GM19035 (cell line): ENCODE data around the gene SNRPE.

Source experiments
- ATAC-seq: cut with Tn5 transposase; IDR thresholded peaks from one replicate; pipeline ENCODE4 v1.9.1; 2021; ENCODE audit not compliant: unreplicated experiment

The SNRPE gene

GRCh38 chr1:203878422-203878821 is 17.0 kb downstream of the SNRPE start:
- no peak for ATAC-seq

- ATAC-seq: no peak
Measured at GRCh38 chr1:203880606-203881005, 19.2 kb downstream of the SNRPE start.

DNA sequence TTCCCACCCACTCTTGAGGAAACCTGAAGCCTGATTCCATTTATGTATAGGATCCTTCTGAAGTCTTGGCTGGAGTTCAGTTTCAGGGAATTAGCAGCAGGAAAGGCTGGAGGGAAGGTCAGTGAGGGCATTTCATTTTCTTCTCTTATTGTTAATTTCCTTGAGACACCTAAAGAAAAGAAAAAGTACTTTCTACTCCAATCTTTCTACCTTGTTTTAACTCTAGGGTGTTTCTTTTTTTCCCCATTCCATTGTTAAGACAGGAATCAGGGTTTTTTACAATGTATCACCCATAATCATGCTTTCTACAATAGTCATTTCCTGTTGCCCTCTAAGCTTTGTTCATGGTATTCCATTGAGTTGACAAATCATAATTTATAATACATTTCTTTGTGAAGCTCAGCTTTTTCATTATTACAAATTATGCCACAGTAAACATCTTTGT is 27.4 kb downstream of the SNRPE start:
- ATAC-seq: no peak

DNA sequence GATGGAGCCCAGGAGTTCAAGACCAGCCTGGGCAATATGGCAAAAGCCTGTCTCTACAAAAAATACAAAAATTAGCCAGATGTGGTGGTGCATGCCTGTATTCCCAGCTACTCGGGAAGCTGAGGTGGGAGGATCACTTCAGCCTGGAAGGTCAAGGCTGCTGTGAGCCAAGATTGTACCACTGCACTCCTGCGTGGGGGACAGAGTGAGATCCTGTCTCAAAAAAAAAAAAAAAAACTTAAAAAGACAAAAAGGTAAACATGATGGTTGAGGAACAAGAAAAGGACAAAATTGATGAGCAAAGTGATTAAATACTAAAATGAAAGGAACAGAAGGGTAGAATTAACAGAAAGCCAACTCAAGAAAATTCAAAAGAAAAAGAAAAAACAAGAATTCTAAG is 30.6 kb downstream of the SNRPE start:
- no peak for ATAC-seq

DNA sequence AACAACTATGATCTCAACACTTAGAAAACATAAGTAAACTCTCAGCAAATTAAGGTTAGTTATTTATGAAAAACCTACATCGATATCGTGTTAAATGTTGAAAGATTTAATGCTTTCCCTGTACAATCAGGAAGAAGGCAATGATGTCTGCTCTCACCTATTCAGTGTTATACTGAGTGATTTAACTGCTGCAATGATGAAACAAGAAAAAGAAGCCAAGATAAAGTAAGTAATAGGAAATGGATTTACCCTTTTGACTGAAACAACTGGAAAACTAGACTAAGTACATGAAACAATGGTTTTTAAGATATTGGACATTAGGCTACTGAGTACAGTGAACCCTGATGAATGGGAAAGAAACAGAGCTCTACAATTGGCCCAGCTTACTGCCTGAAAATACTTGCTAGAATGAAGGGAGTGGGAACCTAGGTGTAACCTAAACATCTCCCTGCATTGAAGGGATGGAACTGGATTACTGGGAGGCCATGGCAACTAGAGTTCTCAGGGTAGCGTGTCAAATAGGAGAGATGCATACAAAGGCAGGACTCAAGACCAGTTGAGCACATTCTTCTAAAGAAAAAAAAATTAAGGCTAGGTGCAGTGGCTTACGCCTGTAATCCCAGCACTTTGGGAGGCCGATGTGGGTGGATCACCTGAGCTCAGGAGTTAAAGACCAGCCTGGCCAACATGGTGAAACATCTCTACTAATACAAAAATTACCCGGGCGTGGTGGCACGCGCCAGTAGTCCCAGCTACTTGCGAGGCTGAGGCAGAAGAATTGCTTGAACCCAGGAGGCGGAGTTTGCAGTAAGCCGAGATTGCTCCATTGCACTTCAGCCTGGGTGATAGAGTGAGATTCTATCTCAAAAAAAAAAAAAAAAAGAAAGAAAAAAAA is 37.3 kb downstream of the SNRPE start:
- ATAC-seq: no peak

GRCh38 chr1:203899353-203899716 is 37.9 kb downstream of the SNRPE start:
- no peak for ATAC-seq

DNA sequence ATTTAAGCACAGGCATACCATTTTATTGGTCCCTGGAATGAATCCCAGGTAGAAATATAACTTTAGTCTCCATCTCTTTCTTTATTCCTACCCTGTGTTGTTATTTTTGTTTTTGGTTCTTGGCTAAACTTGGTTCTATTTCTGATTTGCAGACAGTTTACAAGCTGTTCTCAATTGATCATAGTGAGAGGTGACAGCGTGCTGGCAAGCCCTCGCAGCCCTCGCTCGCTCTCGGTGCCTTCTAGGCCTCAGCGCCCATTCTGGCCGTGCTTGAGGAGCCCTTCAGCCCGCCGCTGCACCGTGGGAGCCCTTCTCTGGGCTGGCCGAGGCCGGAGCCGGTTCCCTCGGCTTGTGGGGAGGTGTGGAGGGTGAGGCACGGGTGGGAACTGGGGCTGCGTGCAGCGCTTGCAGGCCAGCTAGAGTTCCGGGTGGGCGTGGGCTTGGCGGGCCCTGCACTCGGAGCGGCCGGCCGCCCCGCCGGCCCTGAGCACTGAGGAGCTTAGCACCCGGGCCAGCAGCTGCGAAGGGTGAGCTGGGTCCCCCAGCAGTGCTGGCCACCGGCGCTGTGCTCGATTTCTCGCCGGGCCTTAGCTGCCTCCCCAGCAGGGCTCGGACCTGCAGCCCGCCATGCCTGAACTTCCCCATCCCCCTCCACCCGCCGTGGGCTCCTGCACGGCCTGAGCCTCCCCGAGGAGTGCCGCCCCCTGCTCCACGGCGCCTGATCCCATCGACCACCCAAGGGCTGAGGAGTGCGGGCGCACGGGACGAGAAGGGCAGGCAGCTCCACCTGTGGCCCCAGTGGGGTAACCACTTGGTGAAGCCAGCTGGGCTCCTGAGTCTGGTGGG is 38.7 kb downstream of the SNRPE start:
- no peak for ATAC-seq

- no peak for ATAC-seq
Measured at GRCh38 chr1:203901581-203901980, 40.2 kb downstream of the SNRPE start.

- ATAC-seq: no peak
Measured at GRCh38 chr1:203905275-203905674, 43.9 kb downstream of the SNRPE start.

DNA sequence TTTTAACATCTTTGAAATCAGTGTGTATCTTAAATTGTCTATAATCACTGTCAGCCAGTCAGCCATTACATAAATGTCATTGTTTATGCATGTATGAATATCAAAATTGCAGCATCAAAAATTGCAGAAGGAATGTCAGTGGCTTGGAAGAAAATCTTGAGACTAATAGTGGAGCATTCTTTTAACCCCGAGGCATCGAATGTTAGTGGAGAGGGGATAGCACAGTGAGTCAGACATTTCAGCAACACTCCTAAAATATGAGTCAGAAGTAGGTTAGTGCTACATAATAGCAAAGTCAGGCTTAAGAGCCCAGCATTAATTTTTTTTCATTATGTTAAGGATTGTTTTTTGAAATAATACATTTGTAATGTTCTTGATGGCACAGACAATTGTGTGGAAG is 45.5 kb downstream of the SNRPE start:
- ATAC-seq: no peak

GRCh38 chr1:203907901-203908300 is 46.5 kb downstream of the SNRPE start:
- no peak for ATAC-seq

- ATAC-seq: no peak
Measured at GRCh38 chr1:203911806-203912205, 50.4 kb downstream of the SNRPE start.

DNA sequence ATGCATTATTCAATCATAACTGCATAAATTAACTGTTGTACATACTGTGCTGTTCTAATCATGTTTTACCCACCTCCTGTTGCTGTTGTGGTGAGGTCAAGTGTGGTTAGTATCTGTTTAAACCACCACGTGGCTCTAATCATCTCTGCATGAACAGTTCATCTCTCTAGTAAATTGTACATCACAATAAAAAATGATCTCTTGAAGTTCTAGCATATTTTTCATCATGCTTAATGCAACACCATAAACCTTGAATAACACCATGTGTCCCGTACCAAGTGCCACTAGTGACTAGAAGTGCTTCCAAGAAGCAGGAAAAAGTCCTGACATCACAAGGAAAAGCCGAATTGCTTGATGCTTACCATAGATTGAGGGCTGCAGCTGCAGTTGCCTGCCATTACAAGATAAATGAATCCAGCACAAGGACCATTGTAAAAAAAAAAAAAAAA is 51.7 kb downstream of the SNRPE start:
- no peak for ATAC-seq

DNA sequence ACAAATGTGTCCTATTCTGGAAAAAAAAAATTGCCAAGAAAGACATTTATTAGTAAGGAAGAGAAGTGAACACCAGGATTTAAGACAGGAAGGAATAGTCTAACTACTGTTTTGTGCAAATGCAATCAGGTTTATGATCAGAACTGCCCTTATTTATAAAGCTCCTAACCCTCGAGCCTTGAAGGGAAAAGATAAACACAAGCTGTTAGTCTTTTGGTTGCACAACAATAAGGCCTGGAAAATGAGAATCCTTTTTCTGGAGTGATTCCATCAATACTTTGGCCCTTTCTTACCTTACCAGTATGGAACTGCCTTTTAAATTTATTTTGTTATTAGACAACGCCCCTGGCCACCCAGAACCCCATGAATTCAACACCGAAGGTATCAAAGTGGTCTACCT is 52.9 kb downstream of the SNRPE start:
- ATAC-seq: no peak

DNA sequence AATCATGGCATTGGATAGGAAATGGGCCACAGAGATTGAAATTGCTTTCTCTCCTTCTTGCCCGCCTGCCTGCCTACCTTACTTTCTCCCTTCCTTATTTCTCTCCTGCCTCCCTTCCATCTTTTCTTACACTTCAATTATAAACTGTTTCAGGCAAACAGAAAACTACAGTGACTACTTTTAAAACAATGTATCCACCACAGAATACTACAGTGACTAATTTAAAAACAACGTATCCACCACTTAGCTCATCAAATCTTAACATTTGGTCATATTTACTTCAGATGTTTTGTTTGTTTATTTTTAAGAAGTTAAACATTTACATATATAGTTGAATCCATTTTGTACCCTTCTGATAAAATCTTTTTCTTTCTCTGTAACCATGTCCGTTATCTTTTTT is 54.4 kb downstream of the SNRPE start:
- ATAC-seq: no peak

- ATAC-seq: no peak
Measured at GRCh38 chr1:203916756-203917155, 55.4 kb downstream of the SNRPE start.
